ENCODE results near the gene ADAMTSL2.
"Not testable (repeated sequence)": the region's sequence is repeated elsewhere in the genome, so short reads cannot be mapped to it uniquely, and the experiment has no call there.

Gene ADAMTSL2

GRCh38 chr9:133558191-133559126 lies 24.0 kb downstream of the ADAMTSL2 start:
- no peak for DNase-seq (ENCODE audit: low read depth)

GRCh38 chr9:133560311-133560710 lies 25.8 kb downstream of the ADAMTSL2 start:
- no peak for DNase-seq (ENCODE audit: low read depth)

- DNase-seq (ENCODE audit: low read depth) = no peak
Measured at GRCh38 chr9:133560944-133561343, 26.4 kb downstream of the ADAMTSL2 start.

- no peak for DNase-seq (ENCODE audit: low read depth)
Measured at GRCh38 chr9:133561976-133562554, 27.6 kb downstream of the ADAMTSL2 start.

- no peak for DNase-seq (ENCODE audit: low read depth)
Measured at GRCh38 chr9:133562611-133563290, 28.2 kb downstream of the ADAMTSL2 start.

GRCh38 chr9:133563291-133563796 lies 28.8 kb downstream of the ADAMTSL2 start:
- no peak for DNase-seq (ENCODE audit: low read depth)

GRCh38 chr9:133563814-133564213 lies 29.3 kb downstream of the ADAMTSL2 start:
- DNase-seq (ENCODE audit: low read depth) = not testable (repeated sequence)

- no peak for DNase-seq (ENCODE audit: low read depth)
Measured at GRCh38 chr9:133564451-133565116, 30.1 kb downstream of the ADAMTSL2 start.

GRCh38 chr9:133566382-133566781 lies 31.9 kb downstream of the ADAMTSL2 start:
- no peak for DNase-seq (ENCODE audit: low read depth)

GRCh38 chr9:133566817-133567216 lies 32.3 kb downstream of the ADAMTSL2 start:
- no peak for DNase-seq (ENCODE audit: low read depth)

- DNase-seq (ENCODE audit: low read depth) = no peak
Measured at GRCh38 chr9:133568186-133568585, 33.7 kb downstream of the ADAMTSL2 start.

- no peak for DNase-seq (ENCODE audit: low read depth)
Measured at GRCh38 chr9:133569121-133569785, 34.7 kb downstream of the ADAMTSL2 start.

GRCh38 chr9:133569891-133570690 lies 35.6 kb downstream of the ADAMTSL2 start:
- no peak for DNase-seq (ENCODE audit: low read depth)

GRCh38 chr9:133570691-133571080 lies 36.2 kb downstream of the ADAMTSL2 start:
- DNase-seq (ENCODE audit: low read depth) = no peak

- DNase-seq (ENCODE audit: low read depth) = no peak
Measured at GRCh38 chr9:133571391-133571890, 36.9 kb downstream of the ADAMTSL2 start.

- DNase-seq (ENCODE audit: low read depth) = no peak
Measured at GRCh38 chr9:133571896-133572595, 37.5 kb downstream of the ADAMTSL2 start.

- no peak for DNase-seq (ENCODE audit: low read depth)
Measured at GRCh38 chr9:133572821-133573361, 38.4 kb downstream of the ADAMTSL2 start.

- no peak for DNase-seq (ENCODE audit: low read depth)
Measured at GRCh38 chr9:133573791-133574515, 39.4 kb downstream of the ADAMTSL2 start.

- DNase-seq (ENCODE audit: low read depth) = no peak
Measured at GRCh38 chr9:133574771-133575170, 40.3 kb downstream of the ADAMTSL2 start.
